ENCODE data around the gene VRK3. TPM values are rescaled to one million over a fixed set of nuclear protein-coding genes. Genes with fewer than 3 reads are reported as not detected.

Gene VRK3
- total RNA-seq, 1 experiment from 2014 or later, result 62.5 TPM

GRCh38 chr19:49951806-49952478 is 73.2 kb downstream of the VRK3 start:
- ChIA-PET CTCF (no interaction called here), POLR2A (ENCODE audit: unreplicated experiment) (no interaction called here)
- no peak for TF ChIP-seq CTCF (conservative IDR thresholded peaks at IDR 0.05)
- no peak for TF ChIP-seq EZH2 (IDR thresholded peaks at IDR 0.05; ENCODE audit: low read depth)

GRCh38 chr19:49950956-49951526 is 74.1 kb downstream of the VRK3 start:
- Histone ChIP-seq H3K36me3 (ENCODE audit: low read depth) (no peaks in the 10 kb centered on the region), H3K79me2 (ENCODE audit: low read depth) (no peaks in the 10 kb centered on the region), H3F3A (ENCODE audit: insufficient read depth, low read depth) (peaks cover 16% of the 10 kb centered on the region), H2AFZ (no peak overlapping the region), H3K4me2 (no peak overlapping the region), H3K9me3 (ENCODE audit: insufficient read depth, low read depth) (no peaks in the 10 kb centered on the region), H3K4me3 (no peak overlapping the region), H4K20me1 (ENCODE audit: insufficient read depth) (no peaks in the 10 kb centered on the region), H3K4me1 (replicated peaks; ENCODE audit: insufficient read depth) (peaks cover 28% of the 10 kb centered on the region), H3K27me3 (ENCODE audit: insufficient read depth, low read depth) (peaks cover 8% of the 10 kb centered on the region; the same call in 1 of the 2 replicates), H3K27ac (no peak overlapping the region), H3K9me2 (ENCODE audit: insufficient read depth) (no peaks in the 10 kb centered on the region)
- intact Hi-C loops (cut with micrococcal nuclease; ENCODE audit: unreplicated experiment), result no loop called here
- ChIA-PET POLR2A (ENCODE audit: unreplicated experiment) (no interaction called here), CTCF (no interaction called here)
- TF ChIP-seq CTCF (conservative IDR thresholded peaks at IDR 0.05), result no peak
- TF ChIP-seq EZH2 (IDR thresholded peaks at IDR 0.05; ENCODE audit: low read depth), result no peak
- BruUV-seq (replicated peaks), result no TSS peak
- no peak for DNase-seq

More at GRCh38 chr19:49951806-49952478, 73.2 kb downstream of the VRK3 start:
- Histone ChIP-seq H3K4me2 (no peak overlapping the region), H3K9me2 (ENCODE audit: insufficient read depth) (no peaks in the 10 kb centered on the region), H3K4me1 (replicated peaks; ENCODE audit: insufficient read depth) (peaks cover 35% of the 10 kb centered on the region), H3K36me3 (ENCODE audit: low read depth) (no peaks in the 10 kb centered on the region), H3F3A (ENCODE audit: insufficient read depth, low read depth) (peaks cover 16% of the 10 kb centered on the region), H3K79me2 (ENCODE audit: low read depth) (no peaks in the 10 kb centered on the region), H3K27ac (no peak overlapping the region), H2AFZ (no peak overlapping the region), H3K9me3 (ENCODE audit: insufficient read depth, low read depth) (no peaks in the 10 kb centered on the region), H4K20me1 (ENCODE audit: insufficient read depth) (no peaks in the 10 kb centered on the region), H3K27me3 (ENCODE audit: insufficient read depth, low read depth) (no peaks in the 10 kb centered on the region), H3K4me3 (no peak overlapping the region)
- no peak for DNase-seq
- no TSS peak for BruUV-seq (replicated peaks)
- intact Hi-C loops (cut with micrococcal nuclease; ENCODE audit: unreplicated experiment), result no loop called here

GRCh38 chr19:49950590-49950948 is 74.6 kb downstream of the VRK3 start:
- H2AFZ ChIP-seq, result no peak overlapping the region
- H3F3A ChIP-seq (ENCODE audit: insufficient read depth, low read depth), result peaks cover 16% of the 10 kb centered on the region
- ChIA-PET POLR2A (ENCODE audit: unreplicated experiment) (no interaction called here), CTCF (no interaction called here)
- intact Hi-C loops (cut with micrococcal nuclease; ENCODE audit: unreplicated experiment), result no loop called here
- H4K20me1 ChIP-seq (ENCODE audit: insufficient read depth), result no peaks in the 10 kb centered on the region
- no peaks in the 10 kb centered on the region for H3K79me2 ChIP-seq (ENCODE audit: low read depth)
- peaks cover 28% of the 10 kb centered on the region for H3K4me1 ChIP-seq (replicated peaks; ENCODE audit: insufficient read depth)
- H3K4me2 ChIP-seq, result no peak overlapping the region
- no peaks in the 10 kb centered on the region for H3K36me3 ChIP-seq (ENCODE audit: low read depth)
- no peak overlapping the region for H3K27ac ChIP-seq
- no peak for TF ChIP-seq EZH2 (IDR thresholded peaks at IDR 0.05; ENCODE audit: low read depth)
- no peak for TF ChIP-seq CTCF (conservative IDR thresholded peaks at IDR 0.05)
- peaks cover 11% of the 10 kb centered on the region; the same call in 1 of the 2 replicates for H3K27me3 ChIP-seq (ENCODE audit: insufficient read depth, low read depth)
- no peak for DNase-seq
- no peaks in the 10 kb centered on the region for H3K9me3 ChIP-seq (ENCODE audit: insufficient read depth, low read depth)
- no peak overlapping the region for H3K4me3 ChIP-seq
- no peaks in the 10 kb centered on the region for H3K9me2 ChIP-seq (ENCODE audit: insufficient read depth)
- no TSS peak for BruUV-seq (replicated peaks)

Measured in PC-9 (cell line).